Measurements from ENCODE around the gene EFCAB12.

DNA sequence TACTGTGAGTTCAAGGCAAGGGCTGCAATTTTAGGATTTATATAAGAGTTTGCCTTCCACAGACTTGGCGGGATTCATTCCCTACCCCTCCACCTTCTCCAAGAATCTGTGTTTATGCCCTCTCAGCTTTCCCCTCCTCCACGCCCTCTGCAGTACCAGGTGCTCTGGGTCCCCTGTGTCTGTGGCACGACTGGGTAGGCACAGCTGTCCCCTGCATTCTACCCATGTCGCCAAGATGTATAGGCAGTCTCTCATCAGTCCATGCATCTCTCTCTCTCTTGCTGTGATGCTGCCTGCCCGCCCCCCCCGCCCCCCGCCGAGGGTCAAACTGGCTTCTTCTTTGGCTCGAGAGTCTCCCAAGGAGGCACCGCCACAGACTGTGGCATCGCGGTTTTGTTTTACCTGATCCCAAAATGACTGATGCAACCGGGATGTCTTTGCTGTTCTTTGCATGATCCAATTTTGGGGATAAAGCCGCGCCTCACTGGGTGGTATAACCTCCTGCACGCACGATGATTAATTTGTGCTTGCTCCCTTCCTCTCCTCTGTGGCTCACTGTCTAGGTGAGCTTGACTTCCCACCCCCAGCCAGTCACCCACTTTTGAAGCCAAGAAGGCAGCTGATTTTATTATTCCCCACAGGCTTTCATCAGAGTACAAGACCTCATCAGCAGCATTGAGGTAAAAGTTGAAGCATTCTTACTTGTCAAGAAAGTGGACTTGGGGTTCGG, 43.7 kb downstream of the EFCAB12 start:
- no peak for TF ChIP-seq CTCF (IDR thresholded peaks at IDR 0.05)
- no peak for TF ChIP-seq POLR2A (IDR thresholded peaks at IDR 0.05)

All from Peyer's patch (tissue), 4 donors.